ENCODE results near the gene HEXIM2. TPM values are rescaled to one million over a fixed set of nuclear protein-coding genes. Genes with fewer than 3 reads are reported as not detected.

The HEXIM2 gene
- total and polyA plus RNA-seq, 2 of the 13 experiments (the other 11 are each of a cell fraction or from before 2014, with no cell fraction given): 27.1 to 32.4 TPM

DNA sequence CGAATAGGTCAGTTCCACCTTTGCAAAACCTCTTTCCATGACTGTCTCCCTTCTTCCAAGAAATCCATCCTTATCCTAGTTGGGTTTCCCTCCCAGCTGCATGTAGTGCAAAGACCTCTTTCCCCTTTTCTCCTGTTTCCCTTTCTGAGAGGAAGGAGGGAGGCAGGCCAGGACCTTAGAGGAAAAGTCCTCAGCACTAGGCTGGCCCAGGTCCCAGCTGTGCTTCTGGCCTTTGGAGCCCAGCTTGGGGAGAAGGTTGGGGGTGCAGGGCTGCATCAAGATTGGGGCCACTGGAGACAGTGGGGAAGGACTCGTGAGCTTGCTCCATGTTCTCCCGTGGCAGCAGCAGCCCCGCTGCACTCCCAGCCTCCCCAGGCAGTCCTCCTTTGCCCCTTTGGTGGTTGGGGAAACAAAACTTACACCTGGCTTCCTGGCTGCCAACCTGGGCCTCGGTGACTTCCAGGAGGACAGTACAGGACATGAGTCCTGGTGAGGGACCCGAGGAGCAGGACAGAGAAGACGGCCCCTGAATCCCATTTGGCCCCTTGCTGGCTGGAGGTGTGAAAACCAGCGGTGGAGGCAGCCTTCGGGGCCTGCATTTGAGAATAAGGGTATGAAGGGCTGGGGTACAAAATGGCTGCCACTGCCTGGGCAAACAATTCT lies 481 bp downstream of the HEXIM2 start (continued):
- TF ChIP-seq ZC3H4 (CRISPR knock-in tag; IDR thresholded peaks at IDR 0.05; ENCODE audit: borderline replicate concordance) (peak; percentile 90; the same call in 1 of the 2 replicates), ZBTB7A (CRISPR knock-in tag; IDR thresholded peaks at IDR 0.05) (no peak; the same call in 1 of the 2 replicates), AKAP8 (CRISPR knock-in tag; IDR thresholded peaks at IDR 0.05) (no peak), KLF12 (CRISPR knock-in tag; IDR thresholded peaks at IDR 0.05; ENCODE audit: borderline replicate concordance) (no peak), ZBTB21 (CRISPR knock-in tag; IDR thresholded peaks at IDR 0.05) (no peak), ZBTB38 (CRISPR knock-in tag; IDR thresholded peaks at IDR 0.05) (no peak), SPEN (CRISPR knock-in tag; IDR thresholded peaks at IDR 0.05; ENCODE audit: low read depth) (no peak), TRIM24 (CRISPR knock-in tag; IDR thresholded peaks at IDR 0.05) (no peak), ATF7-NPFF (CRISPR knock-in tag; IDR thresholded peaks at IDR 0.05; ENCODE audit: low read depth) (peak; percentile 66; the same call in 1 of the 2 replicates), TGIF2 (CRISPR knock-in tag; IDR thresholded peaks at IDR 0.05) (no peak), MAFG (CRISPR knock-in tag; IDR thresholded peaks at IDR 0.05) (no peak), HDAC6 (IDR thresholded peaks at IDR 0.05; ENCODE audit: low read depth, low read length) (no peak), CCDC6 (CRISPR knock-in tag; IDR thresholded peaks at IDR 0.05) (peak; percentile 73; the same call in 1 of the 2 replicates), SMARCC2 (IDR thresholded peaks at IDR 0.05) (no peak), ZNF605 (CRISPR knock-in tag; IDR thresholded peaks at IDR 0.05) (no peak), HIVEP1 (CRISPR knock-in tag; IDR thresholded peaks at IDR 0.05) (0 out of 2 replicates have a peak, but pooled peaks have one; percentile 1), HOXA3 (CRISPR knock-in tag; IDR thresholded peaks at IDR 0.05) (peak; percentile 26; the same call in 1 of the 2 replicates)
- TF ChIP-seq, protein P1, sequence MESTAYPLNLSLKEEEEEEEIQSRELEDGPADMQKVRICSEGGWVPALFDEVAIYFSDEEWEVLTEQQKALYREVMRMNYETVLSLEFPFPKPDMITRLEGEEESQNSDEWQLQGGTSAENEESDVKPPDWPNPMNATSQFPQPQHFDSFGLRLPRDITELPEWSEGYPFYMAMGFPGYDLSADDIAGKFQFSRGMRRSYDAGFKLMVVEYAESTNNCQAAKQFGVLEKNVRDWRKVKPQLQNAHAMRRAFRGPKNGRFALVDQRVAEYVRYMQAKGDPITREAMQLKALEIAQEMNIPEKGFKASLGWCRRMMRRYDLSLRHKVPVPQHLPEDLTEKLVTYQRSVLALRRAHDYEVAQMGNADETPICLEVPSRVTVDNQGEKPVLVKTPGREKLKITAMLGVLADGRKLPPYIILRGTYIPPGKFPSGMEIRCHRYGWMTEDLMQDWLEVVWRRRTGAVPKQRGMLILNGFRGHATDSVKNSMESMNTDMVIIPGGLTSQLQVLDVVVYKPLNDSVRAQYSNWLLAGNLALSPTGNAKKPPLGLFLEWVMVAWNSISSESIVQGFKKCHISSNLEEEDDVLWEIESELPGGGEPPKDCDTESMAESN (CRISPR knock-in tag; conservative IDR thresholded peaks at IDR 0.05): no peak
- TF ChIP-seq, protein P2, sequence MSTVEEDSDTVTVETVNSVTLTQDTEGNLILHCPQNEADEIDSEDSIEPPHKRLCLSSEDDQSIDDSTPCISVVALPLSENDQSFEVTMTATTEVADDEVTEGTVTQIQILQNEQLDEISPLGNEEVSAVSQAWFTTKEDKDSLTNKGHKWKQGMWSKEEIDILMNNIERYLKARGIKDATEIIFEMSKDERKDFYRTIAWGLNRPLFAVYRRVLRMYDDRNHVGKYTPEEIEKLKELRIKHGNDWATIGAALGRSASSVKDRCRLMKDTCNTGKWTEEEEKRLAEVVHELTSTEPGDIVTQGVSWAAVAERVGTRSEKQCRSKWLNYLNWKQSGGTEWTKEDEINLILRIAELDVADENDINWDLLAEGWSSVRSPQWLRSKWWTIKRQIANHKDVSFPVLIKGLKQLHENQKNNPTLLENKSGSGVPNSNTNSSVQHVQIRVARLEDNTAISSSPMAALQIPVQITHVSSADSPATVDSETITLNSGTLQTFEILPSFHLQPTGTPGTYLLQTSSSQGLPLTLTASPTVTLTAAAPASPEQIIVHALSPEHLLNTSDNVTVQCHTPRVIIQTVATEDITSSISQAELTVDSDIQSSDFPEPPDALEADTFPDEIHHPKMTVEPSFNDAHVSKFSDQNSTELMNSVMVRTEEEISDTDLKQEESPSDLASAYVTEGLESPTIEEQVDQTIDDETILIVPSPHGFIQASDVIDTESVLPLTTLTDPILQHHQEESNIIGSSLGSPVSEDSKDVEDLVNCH (CRISPR knock-in tag; IDR thresholded peaks at IDR 0.05): no peak
- TF ChIP-seq, protein P3, sequence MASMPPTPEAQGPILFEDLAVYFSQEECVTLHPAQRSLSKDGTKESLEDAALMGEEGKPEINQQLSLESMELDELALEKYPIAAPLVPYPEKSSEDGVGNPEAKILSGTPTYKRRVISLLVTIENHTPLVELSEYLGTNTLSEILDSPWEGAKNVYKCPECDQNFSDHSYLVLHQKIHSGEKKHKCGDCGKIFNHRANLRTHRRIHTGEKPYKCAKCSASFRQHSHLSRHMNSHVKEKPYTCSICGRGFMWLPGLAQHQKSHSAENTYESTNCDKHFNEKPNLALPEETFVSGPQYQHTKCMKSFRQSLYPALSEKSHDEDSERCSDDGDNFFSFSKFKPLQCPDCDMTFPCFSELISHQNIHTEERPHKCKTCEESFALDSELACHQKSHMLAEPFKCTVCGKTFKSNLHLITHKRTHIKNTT (CRISPR knock-in tag; IDR thresholded peaks at IDR 0.05): no peak
- TF ChIP-seq, protein P4, sequence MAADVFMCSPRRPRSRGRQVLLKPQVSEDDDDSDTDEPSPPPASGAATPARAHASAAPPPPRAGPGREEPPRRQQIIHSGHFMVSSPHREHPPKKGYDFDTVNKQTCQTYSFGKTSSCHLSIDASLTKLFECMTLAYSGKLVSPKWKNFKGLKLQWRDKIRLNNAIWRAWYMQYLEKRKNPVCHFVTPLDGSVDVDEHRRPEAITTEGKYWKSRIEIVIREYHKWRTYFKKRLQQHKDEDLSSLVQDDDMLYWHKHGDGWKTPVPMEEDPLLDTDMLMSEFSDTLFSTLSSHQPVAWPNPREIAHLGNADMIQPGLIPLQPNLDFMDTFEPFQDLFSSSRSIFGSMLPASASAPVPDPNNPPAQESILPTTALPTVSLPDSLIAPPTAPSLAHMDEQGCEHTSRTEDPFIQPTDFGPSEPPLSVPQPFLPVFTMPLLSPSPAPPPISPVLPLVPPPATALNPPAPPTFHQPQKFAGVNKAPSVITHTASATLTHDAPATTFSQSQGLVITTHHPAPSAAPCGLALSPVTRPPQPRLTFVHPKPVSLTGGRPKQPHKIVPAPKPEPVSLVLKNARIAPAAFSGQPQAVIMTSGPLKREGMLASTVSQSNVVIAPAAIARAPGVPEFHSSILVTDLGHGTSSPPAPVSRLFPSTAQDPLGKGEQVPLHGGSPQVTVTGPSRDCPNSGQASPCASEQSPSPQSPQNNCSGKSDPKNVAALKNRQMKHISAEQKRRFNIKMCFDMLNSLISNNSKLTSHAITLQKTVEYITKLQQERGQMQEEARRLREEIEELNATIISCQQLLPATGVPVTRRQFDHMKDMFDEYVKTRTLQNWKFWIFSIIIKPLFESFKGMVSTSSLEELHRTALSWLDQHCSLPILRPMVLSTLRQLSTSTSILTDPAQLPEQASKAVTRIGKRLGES (CRISPR knock-in tag; IDR thresholded peaks at IDR 0.05; ENCODE audit: borderline replicate concordance): no peak
